ENCODE data around the gene C21orf58. TPM values are rescaled to one million over a fixed set of nuclear protein-coding genes. Genes with fewer than 3 reads are reported as not detected.

C21orf58 gene
- total and polyA plus RNA-seq, 2 experiments from 2014 or later, result 17.7 to 23.9 TPM

- TF ChIP-seq REST (IDR thresholded peaks at IDR 0.05; ENCODE audit: unreplicated experiment) (no peak), ZNF114 (CRISPR knock-in tag; IDR thresholded peaks at IDR 0.05) (no peak), STAT1 (IDR thresholded peaks at IDR 0.05; ENCODE audit: unreplicated experiment) (no peak), EZH2phosphoT487 (IDR thresholded peaks at IDR 0.05; ENCODE audit: unreplicated experiment) (no peak), CREB1 (CRISPR knock-in tag; IDR thresholded peaks at IDR 0.05; ENCODE audit: low read depth) (no peak), JUNB (IDR thresholded peaks at IDR 0.05; ENCODE audit: unreplicated experiment) (no peak), NANOG (IDR thresholded peaks at IDR 0.05; ENCODE audit: borderline replicate concordance) (no peak), ETS1 (IDR thresholded peaks at IDR 0.05) (no peak)
These were observed 59.5 kb downstream of the C21orf58 start (continued) for GRCh38 chr21:46264046-46264689.

- DNase-seq (ENCODE audit: low spot score), result peak; percentile 18
- H3K4me2 ChIP-seq, result no peak overlapping the region
- H3K27me3 Mint-ChIP-seq (ENCODE audit: insufficient read depth, low read depth, poor library complexity), result peaks cover 2% of the 10 kb centered on the region
- H3K27ac ChIP-seq (ENCODE audit: low read depth), result no peak overlapping the region
- no peaks in the 10 kb centered on the region for H3K9me2 ChIP-seq (ENCODE audit: insufficient read depth)
- ATAC-seq, result peak; percentile 48; the same call in 2 of the 3 replicates
- no peaks in the 10 kb centered on the region; the same call in none of the 2 replicates for H4K20me1 ChIP-seq (replicated peaks; ENCODE audit: insufficient read depth)
- no peaks in the 10 kb centered on the region for H3K79me2 ChIP-seq (replicated peaks; ENCODE audit: insufficient read depth)
- no peak overlapping the region for H3K4me3 ChIP-seq
- no peak overlapping the region for H3K27ac Mint-ChIP-seq
- H3K36me3 ChIP-seq (ENCODE audit: insufficient read depth), result peaks cover 43% of the 10 kb centered on the region
- no peaks in the 10 kb centered on the region for H3K4me1 ChIP-seq (ENCODE audit: insufficient read depth)
- no peak overlapping the region for H2AFZ ChIP-seq
- no peaks in the 10 kb centered on the region for H3K4me1 Mint-ChIP-seq
- H3K9me3 Mint-ChIP-seq, result no peaks in the 10 kb centered on the region; the same call in 2 of the 3 replicates
- no peak for TF ChIP-seq EZH2 (IDR thresholded peaks at IDR 0.05; ENCODE audit: low read depth, unreplicated experiment)
- peak; percentile 18 to 50; a peak in 2 of 4 replicates for TF ChIP-seq CTCF (conservative IDR thresholded peaks at IDR 0.05; ENCODE audit: low read depth in 2 of 2)
- no peak for TF ChIP-seq ZNF114 (CRISPR knock-in tag; IDR thresholded peaks at IDR 0.05)
- no peaks in the 10 kb centered on the region for H3K27me3 ChIP-seq (ENCODE audit: insufficient read depth)
- H3K36me3 Mint-ChIP-seq (ENCODE audit: low read depth), result peaks cover 90% of the 10 kb centered on the region
- 0 out of 2 replicates have a peak, but pooled peaks cover 4% of the 10 kb centered on the region for H3F3A ChIP-seq (replicated peaks; ENCODE audit: low read depth)
- H3K4me3 Mint-ChIP-seq, result no peak overlapping the region
These were observed 67.1 kb downstream of the C21orf58 start for GRCh38 chr21:46256501-46256994.

Measured in GM23338 (cell line).